Non-pigmented ciliary epithelial cell (primary cell): ENCODE results near the gene GRAP.
"Not testable (repeated sequence)": the region's sequence is repeated elsewhere in the genome, so short reads cannot be mapped to it uniquely, and the experiment has no call there.

Experiments
- DNase-seq: peaks from one replicate; pipeline ENCODE4 v3.0.0-alpha.2; 2010; ENCODE audit warnings: low read depth

The GRAP gene

GRCh38 chr17:19046782-19047375 is at the start of gene GRAP:
GRAP (minus strand) TSS chr17:19046957; CDS start chr17:19046926, 31 bp downstream.
- DNase-seq: not testable (repeated sequence)

GRCh38 chr17:19093684-19094438 is 47.1 kb upstream of the GRAP start:
- DNase-seq: not testable (repeated sequence)

- DNase-seq: not testable (repeated sequence)
These were observed 46.3 kb upstream of the GRAP start for GRCh38 chr17:19092737-19093683.

GRCh38 chr17:19090058-19090772 is 43.5 kb upstream of the GRAP start:
- DNase-seq: not testable (repeated sequence)

- DNase-seq: not testable (repeated sequence)
These were observed 42.3 kb upstream of the GRAP start for GRCh38 chr17:19088804-19089685.

GRCh38 chr17:19077386-19077785 is 30.6 kb upstream of the GRAP start:
- not testable (repeated sequence) for DNase-seq

GRCh38 chr17:19076398-19077192 is 29.8 kb upstream of the GRAP start:
- DNase-seq: not testable (repeated sequence)

GRCh38 chr17:19070318-19071168 is 23.8 kb upstream of the GRAP start:
- not testable (repeated sequence) for DNase-seq

GRCh38 chr17:19064378-19064777 is 17.6 kb upstream of the GRAP start:
- DNase-seq: not testable (repeated sequence)

- DNase-seq: not testable (repeated sequence)
These were observed 16.7 kb upstream of the GRAP start for GRCh38 chr17:19063326-19063956.

- DNase-seq: not testable (repeated sequence)
These were observed 16.1 kb upstream of the GRAP start for GRCh38 chr17:19062718-19063325.

GRCh38 chr17:19062009-19062717 is 15.4 kb upstream of the GRAP start:
- not testable (repeated sequence) for DNase-seq

- DNase-seq: not testable (repeated sequence)
These were observed 8.7 kb upstream of the GRAP start for GRCh38 chr17:19055447-19055846.

- DNase-seq: not testable (repeated sequence)
These were observed 2.1 kb upstream of the GRAP start for GRCh38 chr17:19048826-19049225.

GRCh38 chr17:19047510-19047909 is 753 bp upstream of the GRAP start:
- DNase-seq: not testable (repeated sequence)

- not testable (repeated sequence) for DNase-seq
These were observed 2.1 kb downstream of the GRAP start for GRCh38 chr17:19044643-19045042.

- DNase-seq: not testable (repeated sequence)
These were observed 3.7 kb downstream of the GRAP start for GRCh38 chr17:19043032-19043431.
